HG03108 (cell line): ENCODE results near the gene ZDHHC20.
"Not testable (repeated sequence)": the region's sequence is repeated elsewhere in the genome, so short reads cannot be mapped to it uniquely, and the experiment has no call there.

Experiments used
- ATAC-seq: cut with Tn5 transposase; IDR thresholded peaks from one replicate; pipeline ENCODE4 v1.9.1; 2021; ENCODE audit warnings: moderate library complexity; ENCODE audit not compliant: unreplicated experiment

Gene ZDHHC20

DNA sequence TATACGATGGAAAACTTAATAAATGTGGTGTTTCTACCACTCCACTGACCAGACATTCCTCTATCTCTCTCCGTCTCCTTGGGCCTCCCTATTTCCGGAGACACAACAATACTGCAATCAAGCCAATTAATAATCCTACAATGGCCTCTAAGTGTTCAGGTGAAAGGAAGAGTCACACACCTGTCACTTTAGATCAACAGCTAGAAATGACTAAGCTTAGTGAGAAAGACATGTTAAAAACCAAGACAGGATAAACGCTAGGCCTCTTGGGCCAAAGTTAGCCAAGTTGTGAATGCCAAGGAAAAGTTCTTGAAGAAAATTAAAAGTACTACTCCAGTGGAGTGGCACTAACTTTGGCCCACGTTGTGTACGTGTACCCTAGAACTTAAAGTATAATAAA is 22.5 kb downstream of the ZDHHC20 start:
- ATAC-seq, result peak; percentile 20

DNA sequence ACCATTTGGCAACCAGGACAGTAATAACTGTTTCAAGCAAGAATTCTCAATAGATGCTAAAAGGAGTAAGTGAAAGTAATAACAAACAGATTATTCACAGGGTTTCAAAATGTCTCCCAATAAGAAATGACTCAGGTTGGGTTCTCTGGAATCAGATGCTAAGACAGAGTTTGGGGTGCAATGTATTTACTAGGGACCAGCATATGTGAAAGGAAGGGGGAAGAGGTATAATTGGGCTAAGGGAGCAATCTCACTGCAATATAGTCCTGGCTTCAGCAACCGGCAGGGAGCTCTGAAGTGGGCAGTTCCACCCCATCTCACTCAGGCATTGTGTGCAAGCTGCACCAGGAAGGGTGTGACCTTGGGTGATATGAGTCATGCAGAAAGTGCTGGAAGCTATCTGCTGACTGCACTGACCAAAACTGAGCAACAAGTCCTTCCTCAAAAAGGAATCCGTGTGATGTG is 23.4 kb downstream of the ZDHHC20 start:
- peak; percentile 98 for ATAC-seq

DNA sequence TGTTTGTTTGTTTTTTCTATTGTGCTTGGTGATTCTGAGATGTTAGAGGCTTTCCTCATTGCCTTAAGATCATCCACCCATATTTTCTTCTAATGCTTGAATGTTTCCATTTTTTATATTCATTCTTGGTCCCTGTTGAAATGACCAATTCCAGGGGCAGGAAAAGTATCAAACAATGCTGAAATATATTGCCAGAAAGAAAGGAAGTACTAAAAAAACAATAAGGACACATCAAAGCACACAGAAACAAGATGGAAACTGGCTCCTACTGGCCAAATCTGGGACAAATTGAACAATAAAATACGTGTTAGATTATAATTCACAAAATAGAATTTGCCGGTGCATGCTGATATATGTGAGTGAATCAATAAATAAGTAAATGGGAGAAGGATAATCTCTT is 23.9 kb downstream of the ZDHHC20 start:
- ATAC-seq, result no peak

DNA sequence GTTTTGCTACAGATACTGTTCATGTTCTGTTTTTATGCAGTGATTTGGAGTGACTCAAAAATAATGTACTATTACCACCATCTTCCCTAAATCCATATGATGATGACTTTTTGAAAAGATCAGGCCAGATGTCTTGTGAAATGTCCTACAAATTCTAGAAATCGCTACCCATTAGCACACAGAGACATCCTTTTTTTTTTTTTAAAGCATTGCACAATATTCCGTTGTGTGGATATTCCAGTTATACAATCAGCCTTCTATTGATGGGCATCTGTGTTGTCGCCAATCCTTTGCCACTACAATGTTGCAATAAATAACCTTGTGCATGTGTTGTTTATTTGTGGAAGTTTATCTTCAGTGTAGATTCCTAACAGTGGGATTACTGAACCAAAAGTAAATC is 24.5 kb downstream of the ZDHHC20 start:
- ATAC-seq, result no peak

DNA sequence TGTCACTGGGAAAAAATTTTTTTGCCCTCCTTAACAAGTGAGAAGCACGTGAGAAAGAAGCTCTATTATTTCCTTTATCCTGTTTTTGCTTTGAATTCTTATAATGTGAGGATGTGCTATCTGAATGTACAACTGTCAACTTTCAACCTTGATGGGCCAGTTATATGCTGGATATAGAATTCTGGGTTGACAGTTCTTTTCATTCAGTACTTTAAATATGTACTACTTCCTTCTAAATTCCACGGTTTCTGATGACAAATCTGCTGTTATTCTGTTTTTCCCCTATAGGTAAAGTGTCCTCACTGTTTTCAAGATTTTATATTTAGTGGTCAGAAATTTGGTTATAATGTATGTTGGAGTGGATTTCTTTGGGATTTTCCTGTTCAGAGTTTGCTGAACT is 29.9 kb downstream of the ZDHHC20 start:
- no peak for ATAC-seq

DNA sequence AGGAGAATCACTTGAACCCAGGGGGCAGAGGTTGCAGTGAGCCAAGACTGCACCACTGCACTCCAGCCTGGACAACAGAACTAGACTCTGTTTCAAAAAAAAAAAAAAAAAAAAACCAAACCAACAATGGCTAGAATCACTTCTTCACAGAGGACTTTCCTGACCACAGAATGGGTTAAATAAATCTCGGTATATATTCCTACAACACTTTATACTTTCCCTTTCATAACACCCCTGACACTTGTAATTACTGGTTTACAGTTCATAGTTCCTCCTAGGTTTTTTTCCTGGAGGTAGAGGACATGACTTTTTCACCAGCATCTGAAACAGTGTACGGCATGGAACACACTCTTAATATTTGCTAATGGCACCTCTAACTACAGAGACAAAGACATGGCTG is 31.4 kb downstream of the ZDHHC20 start:
- ATAC-seq, result no peak

DNA sequence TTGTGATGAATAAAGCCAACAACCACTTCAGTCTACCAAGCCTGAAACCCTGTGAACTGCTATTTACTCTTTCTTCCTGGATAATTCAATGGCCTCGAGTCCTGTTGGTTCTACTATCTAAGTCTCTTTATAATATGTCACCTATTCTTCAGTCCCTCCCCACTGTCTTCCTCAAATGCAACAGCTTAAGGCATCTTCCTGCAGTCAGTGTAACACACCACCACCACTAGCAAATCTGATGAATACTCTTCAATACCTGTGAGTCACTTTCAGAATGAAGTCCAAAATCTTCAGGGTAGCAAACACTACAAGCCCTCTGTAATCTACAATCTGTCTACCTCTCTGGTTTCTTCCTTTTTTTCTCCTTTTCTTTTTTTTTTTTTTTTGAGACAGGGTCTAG is 32.9 kb downstream of the ZDHHC20 start:
- no peak for ATAC-seq

DNA sequence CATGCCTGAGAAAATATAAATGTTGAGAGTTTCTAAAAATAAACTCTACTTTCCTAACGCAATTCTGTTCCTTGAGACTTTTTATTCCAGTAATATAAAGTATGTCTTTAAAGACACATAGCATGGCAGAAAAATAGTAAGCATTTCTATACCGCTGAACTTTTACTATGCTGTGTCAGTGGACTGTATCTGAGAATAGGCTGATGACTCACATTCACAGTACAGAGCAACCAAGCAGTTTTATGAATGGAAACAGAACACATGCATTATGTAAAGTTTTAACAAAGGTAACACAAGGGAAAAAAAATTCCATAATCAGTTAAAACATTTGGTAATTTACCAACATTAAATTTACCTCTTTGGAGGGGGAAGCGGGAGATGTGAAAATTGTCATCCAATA is 38.4 kb downstream of the ZDHHC20 start:
- ATAC-seq, result no peak

DNA sequence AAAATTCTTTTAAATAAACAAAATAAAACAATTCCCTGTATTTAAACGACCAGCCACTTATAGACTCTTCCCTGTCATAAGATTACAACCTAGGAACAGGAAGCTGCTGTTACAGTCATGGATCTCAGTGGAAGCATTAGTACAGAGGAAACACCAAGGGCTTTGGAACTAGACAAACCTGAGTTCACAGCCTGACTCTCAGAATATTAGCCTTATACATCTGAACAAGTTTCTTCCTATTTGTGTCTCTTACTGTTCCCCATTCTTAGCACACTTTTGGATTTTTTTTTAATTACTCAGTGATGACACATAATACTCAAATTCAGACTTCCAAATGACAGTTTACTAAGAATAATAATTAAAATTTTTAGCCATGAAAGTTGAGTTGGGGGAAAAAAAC is 46.1 kb downstream of the ZDHHC20 start:
- no peak for ATAC-seq

DNA sequence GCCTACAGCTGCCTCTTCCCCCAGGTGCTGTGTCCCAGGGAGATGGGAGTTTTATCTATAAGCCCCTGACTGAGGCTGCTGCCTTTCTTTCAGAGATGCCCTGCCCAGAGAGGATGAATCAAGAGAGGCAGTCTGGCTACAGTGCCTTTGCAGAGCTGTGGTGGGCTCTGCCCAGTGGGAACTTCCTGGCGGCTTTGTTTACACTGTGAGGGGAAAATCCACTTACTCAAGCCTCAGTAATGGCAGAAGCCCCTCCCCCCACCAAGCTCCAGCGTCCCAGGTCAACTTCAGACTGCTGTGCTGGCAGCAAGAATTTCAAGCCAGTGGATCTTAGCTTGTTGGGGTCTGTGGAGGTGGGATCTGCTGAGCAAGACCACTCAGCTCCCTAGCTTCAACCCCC is 48.6 kb downstream of the ZDHHC20 start:
- ATAC-seq, result not testable (repeated sequence)

DNA sequence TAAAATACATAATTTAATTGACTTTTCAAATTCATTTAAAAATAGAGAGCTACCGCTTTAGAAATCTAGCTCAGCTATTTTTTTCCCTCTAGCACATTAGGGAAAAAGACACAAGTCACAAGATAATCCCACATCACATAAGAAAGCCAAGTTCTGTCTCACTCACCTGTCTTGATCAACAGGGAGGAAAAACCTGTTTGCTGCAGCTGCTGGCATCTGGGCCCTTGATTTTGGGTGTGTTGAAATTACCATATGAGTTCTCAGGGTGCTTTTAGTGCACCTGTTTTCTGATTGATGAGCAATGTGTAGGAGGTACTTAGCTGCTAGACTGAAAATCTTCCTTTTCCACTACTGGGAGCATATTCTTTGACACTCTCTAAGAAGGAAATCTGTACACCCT is 53.8 kb downstream of the ZDHHC20 start:
- ATAC-seq, result no peak

DNA sequence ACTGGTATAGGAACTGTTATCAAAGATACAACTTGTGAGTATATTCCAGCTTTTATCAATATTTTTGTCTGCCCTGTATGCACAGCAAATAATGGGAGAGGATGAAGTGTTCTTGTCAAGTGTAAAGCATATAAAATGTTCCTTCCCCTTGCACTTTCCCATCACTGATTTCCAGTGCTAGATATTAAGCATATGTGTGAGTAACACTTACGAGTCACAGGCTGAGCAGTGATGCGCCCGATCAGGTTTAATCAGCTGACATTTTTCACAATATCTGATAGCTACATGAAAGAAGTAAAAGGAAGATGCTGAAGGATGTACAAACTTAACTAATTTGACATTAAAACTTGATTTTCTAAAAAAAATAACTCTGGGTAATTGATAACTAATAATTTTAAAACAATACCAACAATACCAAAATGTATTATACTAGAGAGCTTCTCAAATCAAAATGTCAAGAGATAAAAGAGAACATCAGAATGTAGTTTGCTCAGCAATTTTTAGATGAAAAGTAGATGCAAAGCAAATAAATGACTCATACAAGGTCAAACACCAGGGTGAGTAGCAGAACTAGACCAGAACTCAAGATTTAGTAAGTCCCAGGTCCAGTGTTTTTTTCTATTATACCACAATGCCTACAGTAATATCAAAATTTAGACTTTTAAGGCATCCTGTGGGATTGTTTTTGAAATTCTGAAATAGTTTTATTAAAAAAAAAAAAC is 56.4 kb downstream of the ZDHHC20 start:
- no peak for ATAC-seq

DNA sequence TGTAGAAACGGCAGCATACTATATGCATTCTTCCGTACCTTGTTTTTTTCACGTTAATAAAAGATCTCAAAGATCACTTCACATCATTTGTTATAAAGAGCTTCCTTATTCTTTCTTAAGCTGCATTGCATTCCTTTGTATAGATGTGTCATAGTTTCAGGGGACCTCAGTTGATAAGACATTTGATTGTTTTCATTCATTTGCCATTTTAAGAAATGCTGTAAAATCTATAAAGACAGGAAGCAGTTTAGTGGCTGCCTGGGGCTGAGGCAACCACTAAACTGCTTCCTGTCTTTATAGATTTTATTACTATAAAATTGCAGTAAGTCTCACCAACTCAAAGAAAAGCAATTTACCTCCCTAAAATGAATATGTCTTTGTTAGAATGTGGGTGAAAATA is 59.4 kb downstream of the ZDHHC20 start:
- ATAC-seq, result no peak

DNA sequence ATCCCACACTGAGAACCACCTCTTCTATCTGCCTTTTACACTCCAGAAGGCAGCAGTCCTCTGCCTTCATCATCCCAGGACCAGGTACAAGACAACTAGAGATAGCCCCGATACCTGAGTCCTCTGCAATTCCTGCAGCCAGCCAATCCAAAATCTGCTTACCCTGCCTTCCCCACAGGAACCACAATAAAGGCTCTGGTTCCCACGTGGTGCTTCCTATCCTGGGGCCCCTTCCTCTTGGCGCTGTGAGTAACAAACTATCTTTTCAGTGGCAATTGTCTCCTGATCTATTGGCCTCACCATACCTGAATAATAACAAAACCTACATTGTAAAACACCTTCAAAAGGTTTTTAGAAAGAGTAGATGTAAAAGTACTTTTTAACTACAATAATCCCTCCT is 63.1 kb downstream of the ZDHHC20 start:
- ATAC-seq, result no peak

DNA sequence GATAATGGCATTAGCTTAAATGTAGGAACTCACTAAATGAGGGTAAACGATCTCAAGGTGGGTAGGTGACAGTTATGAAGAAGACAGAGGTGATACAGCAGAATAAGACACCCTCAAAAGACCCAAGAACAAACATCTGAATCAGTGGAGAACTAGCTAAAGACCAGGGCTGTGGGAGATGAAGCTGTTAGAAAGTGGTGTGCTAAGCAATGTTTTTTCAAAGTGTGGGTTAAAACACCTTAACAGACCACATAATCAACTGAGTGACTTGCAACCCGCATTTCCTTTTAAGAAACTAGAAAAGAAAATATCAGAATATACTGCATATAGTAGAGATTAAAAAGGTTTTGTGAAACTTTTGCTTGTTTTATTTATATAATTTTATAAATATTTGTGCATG is 70.0 kb downstream of the ZDHHC20 start:
- ATAC-seq, result no peak

DNA sequence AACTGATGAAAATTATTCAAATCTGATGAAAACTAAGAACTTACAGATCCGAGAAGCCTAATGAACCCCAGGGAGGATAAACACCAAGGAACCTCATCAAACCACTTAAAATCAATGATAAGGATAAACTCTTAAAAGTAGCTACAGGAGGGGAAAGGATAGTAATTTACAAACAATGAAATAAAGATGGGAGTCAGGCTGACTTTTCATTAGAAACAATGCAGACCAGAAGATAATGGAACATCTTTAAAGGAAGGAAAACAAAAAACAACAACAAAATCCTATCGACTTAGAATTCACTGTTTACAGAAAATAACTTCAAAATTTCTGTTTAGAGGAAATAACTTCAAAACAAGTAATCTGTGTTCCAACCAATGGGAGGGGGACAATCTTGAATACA is 73.4 kb downstream of the ZDHHC20 start:
- ATAC-seq, result no peak

DNA sequence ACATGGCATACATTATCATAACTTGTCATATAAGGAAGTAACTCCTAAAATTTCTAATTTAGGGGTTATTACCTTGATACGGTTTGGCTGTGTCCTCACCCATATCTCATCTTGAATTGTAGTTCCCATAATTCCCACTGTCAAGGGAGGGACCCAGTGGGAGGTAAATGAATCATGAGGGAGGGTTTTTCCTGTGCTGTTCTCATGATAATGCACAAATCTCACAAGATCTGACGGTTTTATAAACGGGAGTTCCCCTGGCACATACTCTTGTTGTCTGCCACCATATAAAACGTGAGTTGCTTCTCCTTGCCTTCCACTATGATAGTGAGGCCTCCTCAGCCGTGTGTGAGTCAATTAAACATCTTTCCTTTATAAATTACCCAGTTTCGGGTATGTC is 76.0 kb downstream of the ZDHHC20 start:
- no peak for ATAC-seq

DNA sequence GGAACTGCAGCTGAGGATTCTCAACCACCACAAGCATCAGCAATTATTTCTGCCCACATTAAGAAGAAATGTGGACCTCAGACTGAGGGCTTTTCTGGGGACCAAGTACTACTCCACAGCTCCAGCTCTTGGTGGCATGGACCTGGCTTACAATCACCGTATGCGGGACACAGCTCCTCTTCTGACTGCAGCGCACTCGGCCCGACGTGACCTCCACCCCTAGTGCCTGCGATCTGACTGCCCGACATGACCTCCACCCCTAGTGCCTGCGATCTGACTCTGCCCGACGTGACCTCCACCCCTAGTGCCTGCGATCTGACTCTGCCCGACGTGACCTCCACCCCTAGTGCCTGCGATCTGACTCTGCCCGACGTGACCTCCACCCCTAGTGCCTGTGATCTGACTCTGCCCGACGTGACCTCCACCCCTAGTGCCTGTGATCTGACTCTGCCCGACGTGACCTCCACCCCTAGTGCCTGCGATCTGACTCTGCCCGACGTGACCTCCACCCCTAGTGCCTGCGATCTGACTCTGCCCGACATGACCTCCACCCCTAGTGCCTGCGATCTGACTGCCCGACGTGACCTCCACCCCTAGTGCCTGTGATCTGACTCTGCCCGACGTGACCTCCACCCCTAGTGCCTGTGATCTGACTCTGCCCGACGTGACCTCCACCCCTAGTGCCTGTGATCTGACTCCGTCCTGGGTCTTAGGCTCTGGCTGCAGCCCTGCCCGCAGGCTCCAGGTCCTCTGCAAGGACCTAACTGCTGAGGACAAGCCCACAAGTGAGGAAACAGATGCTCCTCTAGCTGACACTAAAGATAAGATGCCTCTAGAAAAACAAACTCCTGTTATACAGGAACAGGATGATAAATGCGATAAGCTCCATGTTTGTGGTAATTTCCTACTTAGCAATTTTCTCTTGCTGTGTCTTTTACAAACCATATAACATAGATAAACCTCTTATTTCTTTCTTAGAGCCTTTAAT is 81.8 kb downstream of the ZDHHC20 start:
- ATAC-seq, result not testable (repeated sequence)

DNA sequence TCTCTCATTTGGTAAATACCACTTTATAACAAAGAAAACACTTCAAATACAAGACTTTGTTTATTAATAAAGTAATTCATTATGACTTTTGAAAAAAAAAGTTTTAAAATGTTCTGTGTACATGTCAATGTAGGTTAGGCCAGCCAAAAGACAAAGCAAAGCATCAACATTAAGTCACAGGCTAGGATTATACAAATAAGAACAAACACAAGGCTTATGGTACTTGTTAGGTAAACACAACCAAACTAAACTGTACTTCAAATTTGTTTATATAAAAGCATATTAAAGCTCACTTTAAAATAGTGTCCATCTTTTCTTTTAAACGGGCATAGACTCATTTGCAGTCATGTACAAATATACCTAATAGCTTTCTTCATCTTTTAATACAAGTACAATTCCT is 86.6 kb downstream of the ZDHHC20 start:
- no peak for ATAC-seq

DNA sequence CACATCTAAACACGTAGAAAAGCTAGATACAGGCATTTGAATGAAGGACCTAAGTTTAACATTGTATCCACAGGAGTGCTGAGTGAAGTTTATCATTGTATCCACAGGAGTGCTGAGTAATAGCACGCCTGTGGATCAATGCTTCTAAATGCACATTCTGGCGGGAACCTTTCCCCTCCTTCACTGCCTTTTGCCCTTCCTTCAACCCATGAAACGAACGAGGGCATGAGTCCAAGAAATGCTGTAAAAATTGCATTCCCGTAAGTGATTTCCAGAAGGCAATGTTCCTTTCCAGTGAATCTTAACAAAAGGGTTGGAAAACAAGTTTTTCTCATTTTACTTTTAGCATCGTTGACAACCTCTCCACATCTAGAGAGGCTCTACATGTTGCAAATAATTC is 88.1 kb downstream of the ZDHHC20 start:
- ATAC-seq, result no peak

DNA sequence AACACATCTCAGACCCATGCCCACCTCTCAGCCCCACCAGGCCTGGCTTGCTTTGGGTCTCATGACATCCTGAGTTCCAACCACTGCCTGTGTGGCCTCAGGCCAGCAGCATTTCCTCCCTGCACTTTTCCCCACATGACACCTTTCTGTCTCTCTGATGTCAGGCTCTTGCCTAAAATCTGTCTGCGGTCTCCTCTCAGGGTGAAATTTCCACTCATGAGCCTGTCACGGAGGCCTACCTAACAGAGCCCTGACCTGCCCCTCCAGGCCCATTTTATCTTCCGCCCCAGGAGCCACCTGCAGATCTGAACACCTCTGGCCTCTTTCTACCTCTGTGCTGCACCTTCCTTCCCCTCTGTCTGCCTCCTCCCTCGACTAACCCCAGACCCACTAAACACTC is 93.5 kb downstream of the ZDHHC20 start:
- ATAC-seq, result no peak

DNA sequence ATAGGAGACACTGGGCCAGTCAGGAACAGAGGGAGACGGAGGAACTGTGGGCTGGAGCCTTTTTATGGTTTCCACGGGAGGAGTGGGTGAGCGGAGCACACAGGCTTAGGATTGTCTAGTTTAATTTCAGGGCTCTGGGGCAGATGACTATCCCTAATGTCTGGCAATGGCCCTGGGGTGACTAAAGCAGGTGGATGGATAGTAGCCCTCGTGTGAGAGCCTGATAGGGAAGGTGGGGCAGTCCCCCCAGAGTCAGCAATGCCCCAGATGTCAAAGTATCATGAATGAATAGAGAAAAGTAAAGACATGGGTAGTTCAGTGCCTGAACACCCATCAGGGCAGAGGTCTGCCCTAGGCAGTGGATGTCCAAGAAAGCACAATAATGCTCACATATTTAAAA is 94.2 kb downstream of the ZDHHC20 start:
- no peak for ATAC-seq
